ENCODE data around the gene MAPK4. TPM values are rescaled to one million over a fixed set of nuclear protein-coding genes. Genes with fewer than 3 reads are reported as not detected.

MAPK4 gene
- total RNA-seq, 1 donor: not detected

DNA sequence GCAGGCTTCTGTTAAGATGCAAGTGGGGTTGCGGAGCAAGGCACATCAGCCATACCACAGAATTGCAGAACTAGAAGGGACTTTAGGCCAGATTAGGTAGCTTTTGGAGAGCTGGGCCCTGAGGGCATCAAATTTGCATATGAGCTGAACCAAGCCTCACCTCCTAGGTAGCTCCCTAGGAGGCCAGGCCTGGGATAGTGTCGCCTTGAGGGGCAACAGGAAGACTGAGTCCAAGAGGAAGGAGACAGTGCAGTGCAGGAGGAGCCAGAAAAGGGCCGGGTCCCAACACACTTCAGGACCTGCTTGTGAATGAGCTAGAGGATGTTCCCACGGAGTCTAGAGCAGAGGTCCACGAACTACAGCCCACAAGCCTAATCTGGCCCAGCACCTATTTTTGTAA lies 98.7 kb downstream of the MAPK4 start:
- DNase-seq (ENCODE audit: low read depth): no peak
- H3K4me3 ChIP-seq (ENCODE audit: low read depth, low read length): no peak overlapping the region
- TF ChIP-seq, protein P1, sequence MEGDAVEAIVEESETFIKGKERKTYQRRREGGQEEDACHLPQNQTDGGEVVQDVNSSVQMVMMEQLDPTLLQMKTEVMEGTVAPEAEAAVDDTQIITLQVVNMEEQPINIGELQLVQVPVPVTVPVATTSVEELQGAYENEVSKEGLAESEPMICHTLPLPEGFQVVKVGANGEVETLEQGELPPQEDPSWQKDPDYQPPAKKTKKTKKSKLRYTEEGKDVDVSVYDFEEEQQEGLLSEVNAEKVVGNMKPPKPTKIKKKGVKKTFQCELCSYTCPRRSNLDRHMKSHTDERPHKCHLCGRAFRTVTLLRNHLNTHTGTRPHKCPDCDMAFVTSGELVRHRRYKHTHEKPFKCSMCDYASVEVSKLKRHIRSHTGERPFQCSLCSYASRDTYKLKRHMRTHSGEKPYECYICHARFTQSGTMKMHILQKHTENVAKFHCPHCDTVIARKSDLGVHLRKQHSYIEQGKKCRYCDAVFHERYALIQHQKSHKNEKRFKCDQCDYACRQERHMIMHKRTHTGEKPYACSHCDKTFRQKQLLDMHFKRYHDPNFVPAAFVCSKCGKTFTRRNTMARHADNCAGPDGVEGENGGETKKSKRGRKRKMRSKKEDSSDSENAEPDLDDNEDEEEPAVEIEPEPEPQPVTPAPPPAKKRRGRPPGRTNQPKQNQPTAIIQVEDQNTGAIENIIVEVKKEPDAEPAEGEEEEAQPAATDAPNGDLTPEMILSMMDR (IDR thresholded peaks at IDR 0.05; ENCODE audit: insufficient read depth, low read depth, low read length): no peak

DNA sequence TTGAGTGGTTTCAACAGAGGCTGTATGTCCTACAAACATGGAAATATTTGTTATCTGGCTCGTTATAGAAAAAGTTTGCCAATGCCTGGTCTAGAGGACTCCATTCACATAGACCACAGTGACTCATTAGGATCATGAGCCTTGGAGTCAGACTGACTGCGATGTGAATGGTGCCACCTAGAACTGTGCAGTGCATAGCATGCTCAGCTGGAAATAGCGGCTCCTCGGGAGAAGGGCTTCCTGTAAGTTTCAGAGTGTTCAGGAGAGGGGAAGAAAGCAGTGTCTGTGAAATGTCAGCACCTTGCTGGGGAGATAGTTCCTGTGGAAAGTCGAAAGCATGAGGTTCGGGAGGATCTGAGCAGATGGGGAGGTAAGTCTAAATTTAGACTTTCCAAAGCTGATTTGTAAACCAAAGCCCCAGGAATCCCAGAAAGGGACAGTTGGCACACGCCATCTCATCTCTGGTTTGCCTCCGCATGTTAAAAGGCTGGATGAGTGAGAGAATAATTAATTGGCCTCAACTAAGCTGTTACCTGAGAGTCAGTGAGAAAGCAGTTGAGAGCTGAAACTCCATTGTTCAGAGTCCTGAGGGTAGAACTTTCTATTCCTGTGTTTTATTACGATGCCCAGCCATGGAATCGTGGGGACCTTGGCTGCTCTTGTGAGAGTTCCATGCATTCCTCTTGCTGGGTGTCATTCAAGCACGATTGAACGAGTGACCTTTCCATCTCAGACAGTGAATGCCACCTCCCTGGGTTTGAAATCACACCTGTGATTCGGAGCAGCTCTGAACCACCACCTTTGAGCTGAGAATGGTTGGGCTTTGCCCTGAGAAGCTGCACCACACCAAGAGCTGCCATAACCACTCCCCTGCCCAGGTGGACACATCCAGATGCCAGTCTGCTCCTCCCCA lies 99.5 kb downstream of the MAPK4 start:
- DNase-seq (ENCODE audit: low read depth): no peak
- TF ChIP-seq, protein P1 (IDR thresholded peaks at IDR 0.05; ENCODE audit: insufficient read depth, low read depth, low read length): no peak
- no peak overlapping the region for H3K4me3 ChIP-seq (ENCODE audit: low read depth, low read length)

DNA sequence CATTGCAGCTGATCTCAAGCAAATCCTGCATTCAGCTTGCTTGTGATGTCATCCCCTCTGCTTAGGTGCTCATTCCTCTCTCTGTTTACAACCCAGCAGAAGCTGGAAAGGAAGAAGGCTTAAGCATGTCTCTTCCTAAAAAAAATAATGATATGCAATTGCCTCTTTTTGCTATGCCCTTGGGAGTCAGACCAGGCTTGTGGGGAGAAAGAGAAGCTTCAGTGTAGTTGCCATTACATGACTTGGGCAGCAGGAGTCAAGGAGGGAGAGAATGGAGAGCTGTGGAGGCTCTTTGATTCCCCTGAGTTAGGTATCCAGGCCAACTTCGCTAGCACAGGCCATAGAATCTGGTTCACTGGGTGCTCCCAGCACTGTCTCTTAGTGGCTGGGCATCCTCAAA lies 101.1 kb downstream of the MAPK4 start:
- H3K4me3 ChIP-seq (ENCODE audit: low read depth, low read length): no peak overlapping the region
- TF ChIP-seq, protein P1 (IDR thresholded peaks at IDR 0.05; ENCODE audit: insufficient read depth, low read depth, low read length): no peak

DNA sequence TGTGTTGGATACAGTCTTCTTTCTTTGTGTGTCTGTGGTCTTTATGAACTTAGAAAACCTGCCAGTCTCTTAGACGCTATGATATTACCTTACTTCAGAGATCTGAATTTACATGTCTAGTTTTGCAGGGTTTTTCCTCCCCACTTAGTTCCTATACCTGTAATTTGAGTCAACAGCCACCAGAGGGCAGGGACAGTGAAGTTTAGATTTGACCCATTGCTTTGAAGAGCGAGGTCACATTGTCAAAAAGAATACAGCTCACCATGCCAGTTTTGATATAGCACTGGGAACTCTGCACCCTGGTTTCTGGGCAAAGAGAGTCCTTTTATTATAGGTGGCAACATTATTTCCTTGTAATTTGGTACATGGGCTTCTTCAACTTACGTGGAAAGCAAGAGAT lies 102.3 kb downstream of the MAPK4 start:
- no peak overlapping the region for H3K4me3 ChIP-seq (ENCODE audit: low read depth, low read length)
- TF ChIP-seq, protein P1 (IDR thresholded peaks at IDR 0.05; ENCODE audit: insufficient read depth, low read depth, low read length): peak; percentile 26
- DNase-seq (ENCODE audit: low read depth): no peak

More for the DNA sequence above, 101.1 kb downstream of the MAPK4 start:
- no peak for DNase-seq (ENCODE audit: low read depth)

DNA sequence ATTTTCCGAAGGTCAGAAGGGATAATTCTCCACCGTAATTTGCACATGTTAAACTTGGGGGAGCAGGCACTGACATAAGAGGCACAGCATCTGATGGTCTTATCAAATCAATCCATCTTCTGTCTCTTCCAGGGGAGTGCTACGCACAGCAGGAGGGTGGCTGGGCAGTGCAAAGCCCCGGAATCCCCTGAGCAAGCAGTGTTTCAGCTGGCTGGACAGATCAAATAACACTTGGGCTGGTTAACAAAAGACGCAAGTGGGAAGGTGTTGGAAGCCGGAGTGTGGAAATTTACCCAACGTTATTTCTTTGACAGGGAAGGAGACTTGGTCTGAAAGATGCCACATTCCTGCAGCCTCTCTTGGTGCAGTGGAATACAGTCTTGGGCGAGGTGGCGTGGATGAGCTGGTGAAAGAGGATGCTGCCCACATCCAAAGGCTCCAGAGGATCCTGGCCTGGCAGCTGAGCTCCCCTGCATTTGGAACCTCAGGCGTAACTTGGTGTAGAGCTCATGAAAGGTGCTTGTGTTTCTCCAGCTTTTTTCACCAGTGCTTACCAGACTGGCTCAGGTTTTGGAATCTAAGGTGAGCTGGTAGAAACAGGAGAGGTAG lies 103.0 kb downstream of the MAPK4 start:
- TF ChIP-seq, protein P1 (IDR thresholded peaks at IDR 0.05; ENCODE audit: insufficient read depth, low read depth, low read length): no peak
- H3K4me3 ChIP-seq (ENCODE audit: low read depth, low read length): no peak overlapping the region
- DNase-seq (ENCODE audit: low read depth): no peak

DNA sequence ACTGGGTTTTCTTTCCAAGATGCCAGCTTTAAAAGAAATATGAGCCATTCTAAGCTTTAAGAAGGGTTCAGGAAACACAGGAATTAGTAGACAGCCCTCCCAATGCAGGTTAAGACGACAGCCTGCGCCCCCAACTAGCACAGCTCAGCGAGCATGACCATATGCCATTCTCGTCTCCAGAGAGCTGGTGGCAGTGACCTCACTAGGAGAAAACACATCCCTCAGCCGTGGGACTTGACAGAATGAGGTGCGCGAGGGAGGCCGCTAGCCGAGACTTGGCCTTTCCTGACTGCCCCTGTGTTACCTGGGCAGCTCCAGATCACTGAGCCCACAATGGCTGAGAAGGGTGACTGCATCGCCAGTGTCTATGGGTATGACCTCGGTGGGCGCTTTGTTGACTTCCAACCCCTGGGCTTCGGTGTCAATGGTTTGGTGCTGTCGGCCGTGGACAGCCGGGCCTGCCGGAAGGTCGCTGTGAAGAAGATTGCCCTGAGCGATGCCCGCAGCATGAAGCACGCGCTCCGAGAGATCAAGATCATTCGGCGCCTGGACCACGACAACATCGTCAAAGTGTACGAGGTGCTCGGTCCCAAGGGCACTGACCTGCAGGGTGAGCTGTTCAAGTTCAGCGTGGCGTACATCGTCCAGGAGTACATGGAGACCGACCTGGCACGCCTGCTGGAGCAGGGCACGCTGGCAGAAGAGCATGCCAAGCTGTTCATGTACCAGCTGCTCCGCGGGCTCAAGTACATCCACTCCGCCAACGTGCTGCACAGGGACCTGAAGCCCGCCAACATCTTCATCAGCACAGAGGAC lies 103.9 kb downstream of the MAPK4 start:
- TF ChIP-seq, protein P1 (IDR thresholded peaks at IDR 0.05; ENCODE audit: insufficient read depth, low read depth, low read length): no peak
- DNase-seq (ENCODE audit: low read depth): no peak
- H3K4me3 ChIP-seq (ENCODE audit: low read depth, low read length): no peak overlapping the region
